Esophagus muscularis mucosa (tissue), 4 donors: Measurements from ENCODE around the gene RENBP.

Source experiments
- EP300 ChIP-seq: sonication (generic); formaldehyde crosslinking; IDR thresholded peaks from one replicate; pipeline ENCODE4 v1.6.1; 2017; ENCODE audit warnings: antibody characterized with exemption
- POLR2A ChIP-seq: fragments of 450-650 bp; IDR thresholded peaks from one replicate; pipeline ENCODE4 v1.6.1; 2017; ENCODE audit warnings: antibody characterized with exemption, moderate library complexity, mild to moderate bottlenecking, low read depth
- POLR2AphosphoS5 ChIP-seq, 2 donors: sonication (generic); formaldehyde crosslinking; IDR thresholded peaks; one replicate each; pipeline ENCODE4 v1.6.1; 2017; ENCODE audit warnings: antibody characterized with exemption in 2 of 2
- TF ChIP-seq, protein P1 (sequence below), 3 experiments: fragments of 200-600 bp in 2 of 3; fragments of 450-650 bp in 1 of 3; sonication (generic) in 2 of 3; IDR thresholded peaks; one replicate each; pipeline ENCODE4 v1.5.1; 2017 to 2019; ENCODE audit warnings: antibody characterized with exemption in 3 of 3, mild to moderate bottlenecking in 2 of 3, moderate library complexity in 1 of 3

DNA sequence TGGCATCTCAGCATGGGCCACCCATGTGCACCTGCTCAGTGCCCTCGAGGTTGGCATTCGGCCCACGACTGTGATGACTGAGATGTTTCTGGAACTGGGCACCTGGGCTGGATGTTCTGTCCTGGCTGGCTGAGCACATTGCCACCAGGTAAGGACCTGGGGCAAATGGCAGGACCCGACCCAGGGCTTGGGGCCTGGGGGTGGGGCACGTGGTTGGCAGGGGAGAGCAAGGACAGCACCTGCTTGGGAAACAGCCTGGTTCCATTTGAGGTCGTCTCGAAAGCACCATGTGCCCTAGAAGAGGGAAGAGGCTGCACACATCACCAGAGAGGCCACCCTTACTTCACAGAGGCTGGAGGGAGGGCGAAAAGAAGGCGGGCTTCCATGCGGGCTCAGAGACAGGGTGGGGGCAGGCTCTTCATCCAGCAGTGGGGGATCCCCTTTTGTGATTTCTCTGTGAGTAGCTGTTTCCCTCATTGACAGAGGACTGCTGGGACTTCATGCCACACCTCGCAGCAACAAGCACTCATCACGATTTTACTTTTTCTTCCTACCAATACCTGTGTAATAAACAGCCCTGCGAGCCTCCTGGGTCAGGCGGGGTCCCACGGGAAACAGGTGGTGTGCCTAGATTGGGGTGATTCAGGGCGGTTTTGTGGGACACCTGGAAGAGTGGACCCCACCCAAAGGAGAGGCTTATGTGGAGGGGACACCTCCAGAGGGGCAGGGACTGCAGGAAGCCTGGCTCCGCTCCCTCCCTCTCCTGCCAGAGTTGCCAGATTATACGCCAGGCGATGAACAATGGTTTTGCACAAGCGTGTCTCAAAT is 40.1 kb upstream of the RENBP start:
- TF ChIP-seq, protein P1, sequence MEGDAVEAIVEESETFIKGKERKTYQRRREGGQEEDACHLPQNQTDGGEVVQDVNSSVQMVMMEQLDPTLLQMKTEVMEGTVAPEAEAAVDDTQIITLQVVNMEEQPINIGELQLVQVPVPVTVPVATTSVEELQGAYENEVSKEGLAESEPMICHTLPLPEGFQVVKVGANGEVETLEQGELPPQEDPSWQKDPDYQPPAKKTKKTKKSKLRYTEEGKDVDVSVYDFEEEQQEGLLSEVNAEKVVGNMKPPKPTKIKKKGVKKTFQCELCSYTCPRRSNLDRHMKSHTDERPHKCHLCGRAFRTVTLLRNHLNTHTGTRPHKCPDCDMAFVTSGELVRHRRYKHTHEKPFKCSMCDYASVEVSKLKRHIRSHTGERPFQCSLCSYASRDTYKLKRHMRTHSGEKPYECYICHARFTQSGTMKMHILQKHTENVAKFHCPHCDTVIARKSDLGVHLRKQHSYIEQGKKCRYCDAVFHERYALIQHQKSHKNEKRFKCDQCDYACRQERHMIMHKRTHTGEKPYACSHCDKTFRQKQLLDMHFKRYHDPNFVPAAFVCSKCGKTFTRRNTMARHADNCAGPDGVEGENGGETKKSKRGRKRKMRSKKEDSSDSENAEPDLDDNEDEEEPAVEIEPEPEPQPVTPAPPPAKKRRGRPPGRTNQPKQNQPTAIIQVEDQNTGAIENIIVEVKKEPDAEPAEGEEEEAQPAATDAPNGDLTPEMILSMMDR (IDR thresholded peaks at IDR 0.05) = no peak
- no peak for TF ChIP-seq POLR2A
- TF ChIP-seq EP300 = no peak
- no peak for TF ChIP-seq POLR2AphosphoS5 (IDR thresholded peaks at IDR 0.05)
